GM18505 (cell line): ENCODE data around the gene FLNC.
A peak's percentile ranks its signal among the peaks of the same experiment; 100 is the strongest.

Source experiments
- ATAC-seq: cut with Tn5 transposase; IDR thresholded peaks from one replicate; pipeline ENCODE4 v1.9.1; 2021; ENCODE audit not compliant: unreplicated experiment
- POLR2A ChIP-seq: IDR thresholded peaks from 4 replicates; pipeline ENCODE4 v1.6.1; 2011; ENCODE audit warnings: borderline replicate concordance; ENCODE audit not compliant: insufficient read depth, insufficient read length; ENCODE audit errors: extremely low read depth

FLNC gene

GRCh38 chr7:128876586-128876977, 46.4 kb downstream of the FLNC start:
- no peak for ATAC-seq
- TF ChIP-seq POLR2A: no peak

- ATAC-seq: no peak
- TF ChIP-seq POLR2A: no peak
Observed at GRCh38 chr7:128876978-128877755, 47.0 kb downstream of the FLNC start.

GRCh38 chr7:128877756-128878120, 47.5 kb downstream of the FLNC start:
- no peak for ATAC-seq
- TF ChIP-seq POLR2A: no peak

- no peak for ATAC-seq
- no peak for TF ChIP-seq POLR2A
Observed at GRCh38 chr7:128878226-128879105, 48.3 kb downstream of the FLNC start.

DNA sequence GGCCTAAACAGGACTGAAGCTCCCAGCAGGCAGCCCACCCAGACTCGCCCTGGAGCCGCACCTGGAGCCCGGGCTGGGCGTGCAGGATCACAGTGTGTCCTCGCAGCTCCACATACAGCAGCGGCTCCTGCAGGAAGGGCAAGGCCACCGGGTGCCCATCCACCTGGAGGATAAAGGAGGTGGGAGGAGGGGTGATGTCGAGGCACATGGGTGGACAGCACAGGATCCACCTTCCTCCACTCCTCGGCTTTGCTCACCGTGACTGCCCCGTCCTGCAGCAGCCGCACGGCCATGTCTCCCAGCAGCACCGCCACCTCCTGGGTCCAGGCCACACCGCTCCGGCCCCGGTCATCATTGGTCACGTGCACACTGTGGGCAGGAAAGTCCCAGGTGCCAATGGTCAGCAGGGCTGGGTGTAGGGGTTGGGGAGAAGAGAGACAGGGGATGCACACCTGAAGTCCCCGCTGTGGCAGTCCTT, 49.3 kb downstream of the FLNC start:
- no peak for ATAC-seq
- TF ChIP-seq POLR2A: no peak

GRCh38 chr7:128879939-128880746, 49.9 kb downstream of the FLNC start:
- TF ChIP-seq POLR2A: no peak
- no peak for ATAC-seq

DNA sequence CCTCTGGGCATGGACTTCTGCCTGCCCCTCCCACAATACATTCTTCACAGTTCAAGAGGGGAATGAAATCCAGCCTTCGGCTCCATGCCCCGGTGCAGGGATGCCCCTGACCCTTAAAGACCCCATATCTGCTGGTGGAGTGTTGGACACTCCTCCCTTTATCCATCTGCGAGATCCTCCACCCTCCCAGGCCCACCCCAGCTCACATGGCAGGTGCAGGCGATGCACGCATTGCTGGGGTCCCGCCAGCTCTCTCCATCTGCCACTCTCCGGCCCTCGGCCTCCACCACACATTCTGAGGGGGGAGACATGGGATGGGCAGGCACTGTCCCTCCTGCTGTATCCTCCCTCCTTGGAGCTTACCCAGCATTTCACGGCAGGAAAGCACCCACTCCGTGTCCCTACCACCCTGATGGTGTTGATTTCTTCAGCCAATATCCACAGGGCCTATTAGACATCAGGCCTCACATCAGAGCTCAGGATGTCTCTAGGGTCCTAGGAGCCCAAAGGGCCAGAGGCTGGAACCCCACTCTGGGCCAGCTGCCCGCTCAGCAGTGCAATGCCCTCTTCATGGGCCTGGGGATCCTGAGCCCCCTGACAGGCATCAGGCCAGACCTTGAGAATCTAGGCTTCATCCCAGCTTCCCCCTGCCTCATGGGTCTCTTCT, 50.7 kb downstream of the FLNC start:
- ATAC-seq: no peak
- no peak for TF ChIP-seq POLR2A

DNA sequence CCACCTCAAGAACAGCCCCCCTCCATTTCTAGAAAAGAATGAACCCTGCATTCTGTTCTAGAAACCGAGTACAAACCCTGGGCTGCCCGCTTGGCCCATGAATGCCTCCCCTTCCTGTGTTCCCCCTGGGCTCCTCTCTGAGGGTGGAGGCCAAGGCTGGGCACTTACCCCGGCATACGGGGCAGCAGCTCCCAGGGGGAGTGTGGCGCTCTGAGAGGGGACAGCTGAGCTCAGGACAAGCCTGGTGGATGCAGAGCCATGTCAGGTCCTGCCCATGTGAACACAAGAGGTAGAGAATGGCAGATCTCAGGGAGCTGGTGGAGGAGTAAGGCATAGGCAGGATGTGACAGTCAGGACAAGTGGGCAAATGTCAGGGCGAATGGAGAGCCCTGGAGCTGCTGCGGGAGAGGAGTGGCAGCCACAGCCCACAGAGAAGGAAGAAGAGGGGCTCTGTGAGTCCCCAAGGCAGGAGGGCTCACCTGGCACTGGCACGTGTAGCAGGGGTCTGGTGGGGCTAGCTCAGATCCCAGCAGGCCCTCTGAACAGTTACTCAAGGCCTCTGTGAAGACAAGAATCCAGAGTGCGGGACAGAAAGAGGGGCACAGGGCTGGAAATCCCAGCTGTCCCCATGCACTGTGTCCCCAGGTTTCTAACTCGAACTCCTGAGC, 51.4 kb downstream of the FLNC start:
- no peak for ATAC-seq
- TF ChIP-seq POLR2A: no peak

- no peak for TF ChIP-seq POLR2A
- ATAC-seq: no peak
Observed at GRCh38 chr7:128882134-128882533, 51.9 kb downstream of the FLNC start.

GRCh38 chr7:128883622-128884448, 53.6 kb downstream of the FLNC start:
- peak; percentile 55 for ATAC-seq
- TF ChIP-seq POLR2A: peak; percentile 74

GRCh38 chr7:128884561-128885369, 54.6 kb downstream of the FLNC start:
- TF ChIP-seq POLR2A: no peak
- ATAC-seq: no peak
